Measurements from ENCODE around the gene CX3CR1. TPM values are rescaled to one million over a fixed set of nuclear protein-coding genes. Genes with fewer than 3 reads are reported as not detected.

Gene CX3CR1
- not detected in 2 replicates for total RNA-seq (2011; cell fraction: chromatin; rRNA removed; ENCODE audit: low replicate concordance)
- total RNA-seq (2011; cell fraction: nucleolus; rRNA removed) = not detected in 2 replicates
- total RNA-seq (2011; cell fraction: nucleoplasm; rRNA removed) = not detected in 2 replicates
- total RNA-seq (2014; rRNA removed) (not detected in 2 replicates), total RNA-seq (2014; rRNA removed; fragmentation: Illumina TruSeq; extraction: Trizol) (not detected in 2 replicates), total RNA-seq (2015; rRNA removed; fragmentation: Illumina TruSeq; extraction: Trizol) (not detected in 2 replicates), total RNA-seq (2021) (not detected in 2 replicates), polyA plus RNA-seq (2011; rRNA removed) (0.21 TPM in 1 of 2 replicates, not detected in the other), polyA plus RNA-seq (2014; fragmentation: Illumina TruSeq; extraction: Trizol) (not detected in 2 replicates), polyA plus RNA-seq (2014; fragmentation: Nextera tagmentation; extraction: Ambion mirVana) (not detected), polyA plus RNA-seq (2014; rRNA removed) (0.03 TPM in 1 of 2 replicates, not detected in the other), polyA minus RNA-seq (2011; rRNA and poly(A)+ RNA removed) (not detected in 2 replicates), Bru-seq, nascent RNA (not detected), BruChase-seq, experiment 1, labeled RNA remaining after a 2-hour chase (not detected), BruChase-seq, experiment 2, labeled RNA remaining after a 6-hour chase (percentile 6 among the genes with signal in this experiment)
- polyA plus RNA-seq (2011; cell fraction: cytosol; rRNA removed) = not detected in 2 replicates
- polyA plus RNA-seq (2011; cell fraction: nucleus; rRNA removed) = not detected in 2 replicates
- polyA plus RNA-seq (2012) = 0.17 TPM in 1 of 2 replicates, not detected in the other
- not detected in 2 replicates for polyA minus RNA-seq (2011; cell fraction: cytosol; rRNA and poly(A)+ RNA removed)
- polyA minus RNA-seq (2011; cell fraction: nucleus; rRNA and poly(A)+ RNA removed) = not detected in 2 replicates
- long read RNA-seq, experiment 1 = 0 reads
- long read RNA-seq, experiment 2 = 0 reads
- long read RNA-seq, experiment 3 = 0 reads

- peaks cover 0 to 8% of the 10 kb centered on the region in 2 experiments; a peak in 3 of 5 replicates for H3K4me1 ChIP-seq (replicated peaks in 1 of 2; ENCODE audit: control insufficient read depth in 2 of 2, insufficient read depth in 2 of 2, low read length in 2 of 2)
- in situ Hi-C loops (cut with MboI) = no loop called here
- no peak within 1 kb of the TSS for H3K27ac ChIP-seq (ENCODE audit: extremely low read depth, low read depth, low read length)
- H3K9me3 ChIP-seq (replicated peaks; ENCODE audit: control insufficient read depth, insufficient read depth, low read depth, low read length) = no peaks in the 10 kb centered on the region
- H3K9ac ChIP-seq (ENCODE audit: insufficient read depth in 1 of 2, low read depth in 2 of 2, low read length in 2 of 2) = 0 out of 4 replicates have a peak within 1 kb of the TSS, but pooled peaks of 1 of the 2 experiments have one; percentile 21
- H3K4me2 ChIP-seq (ENCODE audit: insufficient read depth, low read length) = no peak within 1 kb of the TSS
- FAIRE-seq = no peak
- no TSS peak for BruUV-seq (replicated peaks)
- no peak within 1 kb of the TSS for H2AFZ ChIP-seq (ENCODE audit: low read depth, low read length)
- H3K79me2 ChIP-seq (ENCODE audit: control insufficient read depth, insufficient read depth, low read length) = no peaks in the 10 kb centered on the region
- no peak for DNase-seq (ENCODE audit: extremely low read depth in 1 of 4, low spot score in 3 of 4)
- intact Hi-C loops (cut with micrococcal nuclease) = no loop called here
- ChIA-PET CTCF (ENCODE audit: low intra/inter-chr PET ratio) (no interaction called here), POLR2A (interaction anchor here (0.8 to 1.2 kb wide), 6 partner anchors 9 to 84 kb away, joined by 3 to 4 read pairs (median 3); no protein-coding TSS in a partner anchor)
- ATAC-seq = peak; percentile 45
- 11% methylated on average over 5 of the region's 5 CpGs for WGBS (ENCODE audit: insufficient coverage, low coverage, missing lambda C conversion rate)
- H4K20me1 ChIP-seq (replicated peaks; ENCODE audit: control insufficient read depth, insufficient read depth, low read length) = no peaks in the 10 kb centered on the region
- H3K9me1 ChIP-seq (ENCODE audit: control insufficient read depth, insufficient read depth, low read length) = no peaks in the 10 kb centered on the region
- no peak within 1 kb of the TSS for H3K4me3 ChIP-seq
- H3K27me3 ChIP-seq (ENCODE audit: control insufficient read depth in 2 of 2, insufficient read depth in 2 of 2, low read length in 2 of 2) = peaks cover 6 to 36% of the 10 kb centered on the region in 2 experiments; a peak in 4 of 5 replicates
- H3K36me3 ChIP-seq (ENCODE audit: control insufficient read depth, insufficient read depth, low read length) = no peaks in the 10 kb centered on the region
- TF ChIP-seq FOXP1 (CRISPR knock-in tag; IDR thresholded peaks at IDR 0.05) (no peak), NFE2L1 (tag; IDR thresholded peaks at IDR 0.05; ENCODE audit: borderline replicate concordance, low read depth) (no peak), NFXL1 (CRISPR knock-in tag; IDR thresholded peaks at IDR 0.05) (no peak), NCOA1 (IDR thresholded peaks at IDR 0.05; ENCODE audit: low read depth) (no peak), ZNF143 (CRISPR knock-in tag; IDR thresholded peaks at IDR 0.05) (no peak), ERF (CRISPR knock-in tag; IDR thresholded peaks at IDR 0.05) (0 out of 2 replicates have a peak, but pooled peaks have one; percentile 66), ZNF347 (CRISPR knock-in tag; IDR thresholded peaks at IDR 0.05; ENCODE audit: low read depth) (no peak), ZNF41 (CRISPR knock-in tag; conservative IDR thresholded peaks at IDR 0.05) (0 out of 2 replicates have a peak, but pooled peaks have one; percentile 23), PHF21A (IDR thresholded peaks at IDR 0.05; ENCODE audit: borderline replicate concordance, low read depth) (no peak), RAD21 (CRISPR knock-in tag; conservative IDR thresholded peaks at IDR 0.05 in 1 of 2, IDR thresholded peaks at IDR 0.05 in 1 of 2) (peak in 1 of 2 experiments; percentile 44; a peak in 3 of 4 replicates)
- TF ChIP-seq, protein P1, sequence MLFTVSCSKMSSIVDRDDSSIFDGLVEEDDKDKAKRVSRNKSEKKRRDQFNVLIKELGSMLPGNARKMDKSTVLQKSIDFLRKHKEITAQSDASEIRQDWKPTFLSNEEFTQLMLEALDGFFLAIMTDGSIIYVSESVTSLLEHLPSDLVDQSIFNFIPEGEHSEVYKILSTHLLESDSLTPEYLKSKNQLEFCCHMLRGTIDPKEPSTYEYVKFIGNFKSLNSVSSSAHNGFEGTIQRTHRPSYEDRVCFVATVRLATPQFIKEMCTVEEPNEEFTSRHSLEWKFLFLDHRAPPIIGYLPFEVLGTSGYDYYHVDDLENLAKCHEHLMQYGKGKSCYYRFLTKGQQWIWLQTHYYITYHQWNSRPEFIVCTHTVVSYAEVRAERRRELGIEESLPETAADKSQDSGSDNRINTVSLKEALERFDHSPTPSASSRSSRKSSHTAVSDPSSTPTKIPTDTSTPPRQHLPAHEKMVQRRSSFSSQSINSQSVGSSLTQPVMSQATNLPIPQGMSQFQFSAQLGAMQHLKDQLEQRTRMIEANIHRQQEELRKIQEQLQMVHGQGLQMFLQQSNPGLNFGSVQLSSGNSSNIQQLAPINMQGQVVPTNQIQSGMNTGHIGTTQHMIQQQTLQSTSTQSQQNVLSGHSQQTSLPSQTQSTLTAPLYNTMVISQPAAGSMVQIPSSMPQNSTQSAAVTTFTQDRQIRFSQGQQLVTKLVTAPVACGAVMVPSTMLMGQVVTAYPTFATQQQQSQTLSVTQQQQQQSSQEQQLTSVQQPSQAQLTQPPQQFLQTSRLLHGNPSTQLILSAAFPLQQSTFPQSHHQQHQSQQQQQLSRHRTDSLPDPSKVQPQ (CRISPR knock-in tag; IDR thresholded peaks at IDR 0.05; ENCODE audit: borderline replicate concordance) = no peak
- TF ChIP-seq, protein P2, sequence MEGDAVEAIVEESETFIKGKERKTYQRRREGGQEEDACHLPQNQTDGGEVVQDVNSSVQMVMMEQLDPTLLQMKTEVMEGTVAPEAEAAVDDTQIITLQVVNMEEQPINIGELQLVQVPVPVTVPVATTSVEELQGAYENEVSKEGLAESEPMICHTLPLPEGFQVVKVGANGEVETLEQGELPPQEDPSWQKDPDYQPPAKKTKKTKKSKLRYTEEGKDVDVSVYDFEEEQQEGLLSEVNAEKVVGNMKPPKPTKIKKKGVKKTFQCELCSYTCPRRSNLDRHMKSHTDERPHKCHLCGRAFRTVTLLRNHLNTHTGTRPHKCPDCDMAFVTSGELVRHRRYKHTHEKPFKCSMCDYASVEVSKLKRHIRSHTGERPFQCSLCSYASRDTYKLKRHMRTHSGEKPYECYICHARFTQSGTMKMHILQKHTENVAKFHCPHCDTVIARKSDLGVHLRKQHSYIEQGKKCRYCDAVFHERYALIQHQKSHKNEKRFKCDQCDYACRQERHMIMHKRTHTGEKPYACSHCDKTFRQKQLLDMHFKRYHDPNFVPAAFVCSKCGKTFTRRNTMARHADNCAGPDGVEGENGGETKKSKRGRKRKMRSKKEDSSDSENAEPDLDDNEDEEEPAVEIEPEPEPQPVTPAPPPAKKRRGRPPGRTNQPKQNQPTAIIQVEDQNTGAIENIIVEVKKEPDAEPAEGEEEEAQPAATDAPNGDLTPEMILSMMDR (IDR thresholded peaks at IDR 0.05 in 2 of 3, conservative IDR thresholded peaks at IDR 0.05 in 1 of 3; ENCODE audit: insufficient read depth in 2 of 3, low read depth in 1 of 3, low read length in 3 of 3) = peak in 1 of 3 experiments; percentile 15; a peak in 1 of 6 replicates
These were observed at the start of gene CX3CR1 for GRCh38 chr3:39279745-39280517. Gene CX3CR1 (minus strand): TSS chr3:39280036. CDS start chr3:39266509, 13,527 bp downstream.
